K562 (cell line): ENCODE measurements around the gene ABCC12. TPM values are rescaled to one million over a fixed set of nuclear protein-coding genes. Genes with fewer than 3 reads are reported as not detected.

Source experiments
- CHD2 ChIP-seq: IDR thresholded peaks from 2 replicates; pipeline ENCODE4 v1.6.1; 2011; ENCODE audit warnings: low read depth, low read length
- ETV1 ChIP-seq: fragments of 450-650 bp; conservative IDR thresholded peaks from 2 replicates; pipeline ENCODE4 v1.6.1; 2016; ENCODE audit warnings: missing genetic modification characterization, control low read depth, low read depth, missing compliant biosample characterization
- L3MBTL2 ChIP-seq: fragments of 450-650 bp; IDR thresholded peaks from 2 replicates; pipeline ENCODE4 v1.6.1; 2016; ENCODE audit warnings: mild to moderate bottlenecking, moderate library complexity
- SIRT6 ChIP-seq: IDR thresholded peaks from one replicate; pipeline ENCODE4 v1.6.1; 2012; ENCODE audit warnings: low read depth, mild to moderate bottlenecking, control low read depth, inconsistent platforms, low read length, moderate library complexity
- ZFP1 ChIP-seq: fragments of 450-650 bp; formaldehyde crosslinking; IDR thresholded peaks from 2 replicates; pipeline ENCODE4 v1.4.0; 2020; ENCODE audit warnings: mild to moderate bottlenecking, mixed read lengths
- polyA plus RNA-seq, 8 experiments: library from polyadenylated mRNA; depleted of rRNA in 4 of 8; stranded (reverse) in 5 of 8; unstranded in 3 of 8; fragments of >200 nt; fragmentation: Nextera tagmentation in 2 of 8; fragmentation: Illumina TruSeq in 1 of 8; extraction: Ambion mirVana in 2 of 8; extraction: Trizol in 1 of 8; gene quantifications; 2 replicates each; pipeline versions ENCODE4 v1.2.1 to v1.2.3, GENCODE V29; 2011 to 2014; ENCODE audit warnings: inconsistent platforms in 1 of 8, missing spikeins in 1 of 8
- total RNA-seq, 7 experiments: library from RNA; depleted of rRNA in 6 of 7; stranded (reverse); fragments of >200 nt in 6 of 7; fragmentation: Illumina TruSeq in 2 of 7; extraction: Trizol in 2 of 7; gene quantifications; 2 replicates each; pipeline versions ENCODE4 v1.2.1 to v1.2.3, GENCODE V29; 2011 to 2021; ENCODE audit warnings: low replicate concordance in 1 of 7
- TF ChIP-seq, protein P1 (sequence below), 2 experiments: IDR thresholded peaks in 1 of 2; conservative IDR thresholded peaks in 1 of 2; 2 replicates each; pipeline ENCODE4 v1.6.1; 2016; ENCODE audit warnings: low read depth in 2 of 2, mild to moderate bottlenecking in 1 of 2, missing compliant biosample characterization in 1 of 2, missing genetic modification characterization in 1 of 2, moderate library complexity in 1 of 2
- TF ChIP-seq, protein P2 (sequence below): sonication (generic); formaldehyde crosslinking; IDR thresholded peaks from 2 replicates; pipeline ENCODE4 v1.8.0; 2023; ENCODE audit warnings: mild to moderate bottlenecking, missing genetic modification reagents

Gene ABCC12
- total and polyA plus RNA-seq, 9 of the 15 experiments (the other 6 are each of a cell fraction or from before 2014, with no cell fraction given): not detected

DNA sequence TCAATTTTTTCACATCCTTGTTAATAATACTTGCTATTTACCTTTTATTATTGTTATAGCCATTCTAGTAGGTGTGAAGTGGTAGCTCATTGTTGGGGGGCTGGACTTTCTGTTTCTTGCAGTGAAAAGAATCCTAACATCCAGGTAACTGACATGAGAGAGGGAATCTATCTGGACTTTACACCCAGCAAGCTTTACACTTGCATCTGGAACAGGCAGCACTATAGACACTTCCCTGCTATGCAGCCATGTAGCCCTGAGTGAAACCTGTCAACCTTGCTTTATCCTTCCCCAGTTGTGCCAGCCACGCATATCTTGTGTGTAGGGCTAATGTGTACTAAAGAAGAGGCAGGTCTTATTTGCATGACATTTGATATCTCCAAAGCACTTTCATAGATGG lies 16.9 kb upstream of the ABCC12 start (continued):
- TF ChIP-seq, protein P1, sequence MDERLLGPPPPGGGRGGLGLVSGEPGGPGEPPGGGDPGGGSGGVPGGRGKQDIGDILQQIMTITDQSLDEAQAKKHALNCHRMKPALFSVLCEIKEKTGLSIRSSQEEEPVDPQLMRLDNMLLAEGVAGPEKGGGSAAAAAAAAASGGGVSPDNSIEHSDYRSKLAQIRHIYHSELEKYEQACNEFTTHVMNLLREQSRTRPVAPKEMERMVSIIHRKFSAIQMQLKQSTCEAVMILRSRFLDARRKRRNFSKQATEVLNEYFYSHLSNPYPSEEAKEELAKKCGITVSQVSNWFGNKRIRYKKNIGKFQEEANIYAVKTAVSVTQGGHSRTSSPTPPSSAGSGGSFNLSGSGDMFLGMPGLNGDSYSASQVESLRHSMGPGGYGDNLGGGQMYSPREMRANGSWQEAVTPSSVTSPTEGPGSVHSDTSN (CRISPR knock-in tag; IDR thresholded peaks at IDR 0.05; ENCODE audit: low read depth): no peak
- TF ChIP-seq, protein P1 (tag; conservative IDR thresholded peaks at IDR 0.05; ENCODE audit: low read depth): no peak
- TF ChIP-seq CHD2 (no peak), ETV1 (tag) (no peak), SIRT6 (no peak), ZFP1 (CRISPR knock-in tag) (no peak), L3MBTL2 (no peak)
- TF ChIP-seq, protein P2, sequence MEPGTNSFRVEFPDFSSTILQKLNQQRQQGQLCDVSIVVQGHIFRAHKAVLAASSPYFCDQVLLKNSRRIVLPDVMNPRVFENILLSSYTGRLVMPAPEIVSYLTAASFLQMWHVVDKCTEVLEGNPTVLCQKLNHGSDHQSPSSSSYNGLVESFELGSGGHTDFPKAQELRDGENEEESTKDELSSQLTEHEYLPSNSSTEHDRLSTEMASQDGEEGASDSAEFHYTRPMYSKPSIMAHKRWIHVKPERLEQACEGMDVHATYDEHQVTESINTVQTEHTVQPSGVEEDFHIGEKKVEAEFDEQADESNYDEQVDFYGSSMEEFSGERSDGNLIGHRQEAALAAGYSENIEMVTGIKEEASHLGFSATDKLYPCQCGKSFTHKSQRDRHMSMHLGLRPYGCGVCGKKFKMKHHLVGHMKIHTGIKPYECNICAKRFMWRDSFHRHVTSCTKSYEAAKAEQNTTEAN (CRISPR knock-in tag): no peak
- TF ChIP-seq, all 486 proteins: peak for 0
